ENCODE measurements around the gene G6PC2.

G6PC2 gene

GRCh38 chr2:168945508-168945907 lies 44.4 kb downstream of the G6PC2 start:
- no peak for DNase-seq

GRCh38 chr2:168948621-168949212 lies 47.6 kb downstream of the G6PC2 start:
- no peak for DNase-seq

GRCh38 chr2:168949324-168949723 lies 48.2 kb downstream of the G6PC2 start:
- DNase-seq, result no peak

- DNase-seq, result no peak
Measured at GRCh38 chr2:168951871-168952270, 50.8 kb downstream of the G6PC2 start.

GRCh38 chr2:168952424-168952823 lies 51.3 kb downstream of the G6PC2 start:
- no peak for DNase-seq

- DNase-seq, result no peak
Measured at GRCh38 chr2:168954256-168954655, 53.2 kb downstream of the G6PC2 start.

GRCh38 chr2:168955321-168955720 lies 54.2 kb downstream of the G6PC2 start:
- no peak for DNase-seq

GRCh38 chr2:168956392-168956791 lies 55.3 kb downstream of the G6PC2 start:
- no peak for DNase-seq

Measured in anterior cingulate cortex (tissue), 58 donors.